HCT116 (cell line): ENCODE data around the gene PTPN1. TPM values are rescaled to one million over a fixed set of nuclear protein-coding genes. Genes with fewer than 3 reads are reported as not detected.

ENCODE experiments used
- ATAC-seq: fragments of 200-7000 bp; cut with Tn5 transposase; 2 replicates; pipeline ENCODE4 v1.9.1; 2020; ENCODE audit warnings: mild to moderate bottlenecking, moderate library complexity
- BruUV-seq: library from RNA; stranded (reverse); fragments of 400-500 nt; replicated peaks from 2 replicates; lab custom pipeline; 2021; lab: Mats Ljungman, UMichigan
- CTCF ChIA-PET: fragments of 300-600 bp; sonication (Branson Sonifier 250); formaldehyde crosslinking; loops from one replicate; lab custom pipeline; 2021; ENCODE audit warnings: antibody characterized with exemption; lab: Charles Lee
- POLR2A ChIA-PET: fragments of 300-600, 350-600 bp; sonication (Branson Sonifier 250); formaldehyde crosslinking; loops from one replicate; lab custom pipeline; 2021; ENCODE audit warnings: antibody characterized with exemption; lab: Charles Lee
- RAD21 ChIA-PET, 2 experiments: fragments of 300-600 bp; sonication (Branson Sonifier 250); formaldehyde crosslinking; loops; one replicate each; lab custom pipeline; 2023; ENCODE audit warnings: low total read pairs in 2 of 2; ENCODE audit not compliant: uncharacterized antibody in 2 of 2, unreplicated experiment in 2 of 2, low non-redundant PET in 1 of 2; lab: Charles Lee
- DNase-seq: peaks from one replicate; pipeline ENCODE4 v3.0.0-alpha.2; 2010; ENCODE audit warnings: low read depth, low spot score
- H2AFZ ChIP-seq: fragments of 200-600 bp; shearing (Covaris generic), sonication (generic); 2 replicates; pipeline ENCODE4 v1.6.1; 2017; ENCODE audit warnings: low read depth, mixed run types, mixed read lengths, antibody characterized with exemption, low read length; ENCODE audit not compliant: poor library complexity, severe bottlenecking
- H3K27ac ChIP-seq: 2 replicates; pipeline ENCODE4 v1.5.1; 2012; ENCODE audit warnings: low read depth, low read length
- H3K27me3 ChIP-seq: fragments of 200-600 bp; sonication (generic); 2 replicates; pipeline ENCODE4 v1.6.1; 2016; ENCODE audit warnings: mixed run types, low read length, mixed read lengths; ENCODE audit not compliant: insufficient read depth
- H3K36me3 ChIP-seq, 2 experiments: fragments of 200-500 bp in 1 of 2; fragments of 200-600 bp in 1 of 2; sonication (Bioruptor generic) in 1 of 2; sonication (generic) in 1 of 2; 2 replicates each; pipeline versions ENCODE4 v1.5.1 to v1.6.1; 2014 to 2016; ENCODE audit warnings: low read length in 2 of 2, inconsistent platforms in 1 of 2, mixed read lengths in 1 of 2, mixed run types in 1 of 2; ENCODE audit not compliant: insufficient read depth in 2 of 2, control insufficient read depth in 1 of 2
- H3K4me1 ChIP-seq, 2 experiments: fragments of 200-600 bp in 1 of 2; sonication (generic) in 1 of 2; 2 replicates each; pipeline versions ENCODE4 v1.5.1 to v1.6.1; 2012 to 2017; ENCODE audit warnings: low read length in 2 of 2, inconsistent platforms in 1 of 2, mild to moderate bottlenecking in 1 of 2, mixed read lengths in 1 of 2, mixed run types in 1 of 2, moderate library complexity in 1 of 2; ENCODE audit not compliant: insufficient read depth in 2 of 2, control insufficient read depth in 1 of 2
- H3K4me2 ChIP-seq: fragments of 200-600 bp; sonication (generic); 2 replicates; pipeline ENCODE4 v1.6.1; 2017; ENCODE audit warnings: mixed run types, low read length, mixed read lengths
- H3K4me3 ChIP-seq, 2 experiments: fragments of 200-600 bp in 1 of 2; sonication (generic) in 1 of 2; replicated peaks in 1 of 2; 2 replicates each; pipeline ENCODE4 v1.5.1; 2011 to 2016; ENCODE audit warnings: low read length in 2 of 2, control low read depth in 1 of 2, low read depth in 1 of 2, mild to moderate bottlenecking in 1 of 2, mixed read lengths in 1 of 2, mixed run types in 1 of 2
- H3K79me2 ChIP-seq: fragments of 200-600 bp; sonication (generic); 2 replicates; pipeline ENCODE4 v1.6.1; 2017; ENCODE audit warnings: mild to moderate bottlenecking, mixed run types, low read length, moderate library complexity, mixed read lengths; ENCODE audit not compliant: insufficient read depth
- H3K9ac ChIP-seq: fragments of 200-600 bp; sonication (generic); 2 replicates; pipeline ENCODE4 v1.6.1; 2016; ENCODE audit warnings: low read length, mixed read lengths
- H3K9me2 ChIP-seq: fragments of 200-600 bp; sonication (generic), shearing (Covaris generic); 2 replicates; pipeline ENCODE4 v1.6.1; 2017; ENCODE audit warnings: mixed run types, mild to moderate bottlenecking, moderate library complexity; ENCODE audit not compliant: insufficient read depth
- H3K9me3 ChIP-seq, 2 experiments: fragments of 200-500 bp in 1 of 2; fragments of 200-600 bp in 1 of 2; sonication (Bioruptor generic) in 1 of 2; sonication (generic) in 1 of 2; 2 replicates each; pipeline ENCODE4 v1.6.1; 2014 to 2017; ENCODE audit warnings: low read length in 2 of 2, mixed read lengths in 2 of 2, inconsistent platforms in 1 of 2, low read depth in 1 of 2, mild to moderate bottlenecking in 1 of 2, mixed run types in 1 of 2, moderate library complexity in 1 of 2; ENCODE audit not compliant: control insufficient read depth in 1 of 2, insufficient read depth in 1 of 2
- H4K20me1 ChIP-seq: fragments of 200-600 bp; sonication (generic), shearing (Covaris generic); 2 replicates; pipeline ENCODE4 v1.6.1; 2017; ENCODE audit warnings: mixed run types, mild to moderate bottlenecking, moderate library complexity; ENCODE audit not compliant: insufficient read depth
- ATF3 ChIP-seq: IDR thresholded peaks from 2 replicates; pipeline ENCODE4 v1.6.1; 2012
- CBX3 ChIP-seq: IDR thresholded peaks from 2 replicates; pipeline ENCODE4 v1.6.1; 2012; ENCODE audit warnings: low read depth
- CEBPB ChIP-seq: IDR thresholded peaks from 2 replicates; pipeline ENCODE4 v1.6.1; 2012; ENCODE audit warnings: low read depth
- EGR1 ChIP-seq: IDR thresholded peaks from 2 replicates; pipeline ENCODE4 v1.6.1; 2012; ENCODE audit warnings: low read depth
- ELF1 ChIP-seq: IDR thresholded peaks from 2 replicates; pipeline ENCODE4 v1.6.1; 2012; ENCODE audit warnings: low read depth, borderline replicate concordance
- JUND ChIP-seq: IDR thresholded peaks from 2 replicates; pipeline ENCODE4 v1.6.1; 2012
- RAD21 ChIP-seq: IDR thresholded peaks from 2 replicates; pipeline ENCODE4 v1.6.1; 2012; ENCODE audit warnings: low read depth, mild to moderate bottlenecking
- SIN3A ChIP-seq: IDR thresholded peaks from 2 replicates; pipeline ENCODE4 v1.6.1; 2012; ENCODE audit warnings: low read depth
- SP1 ChIP-seq: IDR thresholded peaks from 2 replicates; pipeline ENCODE4 v1.6.1; 2012; ENCODE audit warnings: low read depth
- SRF ChIP-seq: IDR thresholded peaks from 2 replicates; pipeline ENCODE4 v1.6.1; 2012; ENCODE audit warnings: low read depth
- TCF7L2 ChIP-seq: IDR thresholded peaks from 2 replicates; pipeline ENCODE4 v1.7.0; 2011; ENCODE audit warnings: borderline replicate concordance, inconsistent platforms; ENCODE audit not compliant: insufficient read depth, insufficient read length; ENCODE audit errors: extremely low read depth
- YY1 ChIP-seq: IDR thresholded peaks from 2 replicates; pipeline ENCODE4 v1.6.1; 2011; ENCODE audit warnings: low read length, low read depth, moderate library complexity, mild to moderate bottlenecking; ENCODE audit not compliant: insufficient replicate concordance; ENCODE audit errors: extremely low read depth
- ZNF274 ChIP-seq: fragments of 200-500 bp; sonication (Bioruptor generic); IDR thresholded peaks from 2 replicates; pipeline ENCODE4 v1.6.1; 2014; ENCODE audit warnings: mild to moderate bottlenecking, low read depth, low read length, inconsistent platforms
- intact Hi-C: fragments of 100-400 bp; cut with micrococcal nuclease; formaldehyde crosslinking; loops from 2 replicates; pipeline ENCODE4 v1.10.0; 2022
- total RNA-seq: library from RNA; stranded (reverse); gene quantifications from one replicate; pipeline ENCODE4 v1.2.1, GENCODE V29; 2021; ENCODE audit not compliant: unreplicated experiment
- TF ChIP-seq, protein P1 (sequence below): IDR thresholded peaks from 2 replicates; pipeline ENCODE4 v1.6.1; 2011; ENCODE audit warnings: mild to moderate bottlenecking, low read length, moderate library complexity; ENCODE audit not compliant: insufficient replicate concordance; ENCODE audit errors: extremely low read depth

PTPN1 gene
- total RNA-seq, 1 experiment from 2014 or later = 47.5 TPM

DNA sequence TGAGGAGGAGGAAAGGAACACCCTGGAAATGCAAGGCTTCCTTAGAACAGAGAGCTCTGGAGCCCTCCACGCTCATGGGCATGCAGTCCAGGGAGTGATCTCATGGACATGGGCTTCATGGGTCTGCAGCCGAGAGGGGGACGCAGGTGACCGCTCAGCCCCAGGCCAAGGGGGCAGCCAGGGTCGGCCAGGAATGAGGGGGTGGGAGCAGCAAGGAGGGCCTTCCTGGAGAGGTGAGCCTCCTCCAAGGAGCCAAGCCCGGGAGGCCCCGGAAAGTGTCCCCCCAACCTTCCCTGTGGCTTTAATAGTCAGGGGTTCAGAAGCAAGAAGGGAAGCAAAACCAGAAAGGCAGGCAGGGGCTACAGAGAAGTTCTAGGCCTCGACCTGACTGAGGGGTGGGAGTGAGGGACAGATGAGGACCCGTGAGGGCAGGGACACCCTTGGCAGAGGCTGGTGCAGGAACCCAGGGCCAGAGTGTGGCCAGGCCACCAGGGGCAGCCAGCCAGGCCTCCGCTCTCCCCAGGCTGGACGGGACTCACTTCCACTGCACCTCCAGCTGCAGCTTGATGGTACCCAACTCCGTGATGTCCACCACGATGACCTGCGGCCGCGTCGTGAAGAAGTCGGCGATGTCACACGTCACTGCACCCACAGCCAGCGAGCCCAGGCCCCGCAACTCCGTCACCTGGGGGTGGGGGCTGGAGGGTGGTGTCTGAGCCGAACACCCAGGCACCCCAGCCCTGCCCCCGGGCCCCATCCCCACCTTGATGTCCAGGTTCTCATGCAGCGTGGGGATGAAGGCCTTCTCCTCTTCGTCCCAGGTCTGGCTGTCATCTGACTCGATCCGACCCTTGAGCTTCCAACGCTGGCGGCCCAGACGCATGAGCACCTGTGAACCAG lies 97.9 kb downstream of the PTPN1 start:
- Histone ChIP-seq H3K27me3 (no peaks in the 10 kb centered on the region), H3K9me2 (no peaks in the 10 kb centered on the region), H3K4me2 (no peak overlapping the region), H3K79me2 (no peaks in the 10 kb centered on the region), H3K4me3 (no peak overlapping the region)
- ChIA-PET CTCF (no interaction called here), RAD21 (no interaction called here)
- DNase-seq = no peak
- TF ChIP-seq JUND = no peak
- no peak for TF ChIP-seq ATF3
- no peak for TF ChIP-seq ZNF274
- TF ChIP-seq EGR1 = no peak
- no peak for TF ChIP-seq CBX3
- no peak for TF ChIP-seq SRF
- no peak for TF ChIP-seq TCF7L2
- TF ChIP-seq, protein P1, sequence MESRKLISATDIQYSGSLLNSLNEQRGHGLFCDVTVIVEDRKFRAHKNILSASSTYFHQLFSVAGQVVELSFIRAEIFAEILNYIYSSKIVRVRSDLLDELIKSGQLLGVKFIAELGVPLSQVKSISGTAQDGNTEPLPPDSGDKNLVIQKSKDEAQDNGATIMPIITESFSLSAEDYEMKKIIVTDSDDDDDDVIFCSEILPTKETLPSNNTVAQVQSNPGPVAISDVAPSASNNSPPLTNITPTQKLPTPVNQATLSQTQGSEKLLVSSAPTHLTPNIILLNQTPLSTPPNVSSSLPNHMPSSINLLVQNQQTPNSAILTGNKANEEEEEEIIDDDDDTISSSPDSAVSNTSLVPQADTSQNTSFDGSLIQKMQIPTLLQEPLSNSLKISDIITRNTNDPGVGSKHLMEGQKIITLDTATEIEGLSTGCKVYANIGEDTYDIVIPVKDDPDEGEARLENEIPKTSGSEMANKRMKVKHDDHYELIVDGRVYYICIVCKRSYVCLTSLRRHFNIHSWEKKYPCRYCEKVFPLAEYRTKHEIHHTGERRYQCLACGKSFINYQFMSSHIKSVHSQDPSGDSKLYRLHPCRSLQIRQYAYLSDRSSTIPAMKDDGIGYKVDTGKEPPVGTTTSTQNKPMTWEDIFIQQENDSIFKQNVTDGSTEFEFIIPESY = no peak
- TF ChIP-seq ELF1 = no peak
- no peak for TF ChIP-seq SP1
- TF ChIP-seq YY1 = no peak
- TF ChIP-seq RAD21 = no peak
- no peak for TF ChIP-seq SIN3A
- no peak for TF ChIP-seq CEBPB
- TF ChIP-seq, all 23 proteins: peak for 0
- no peak overlapping the region for H3K9ac ChIP-seq
- BruUV-seq = no TSS peak
- H3K27ac ChIP-seq = no peak overlapping the region
- H3K4me1 ChIP-seq = peaks cover 0 to 8% of the 10 kb centered on the region in 2 experiments; a peak in 1 of 4 replicates
- H4K20me1 ChIP-seq = no peaks in the 10 kb centered on the region
- POLR2A ChIA-PET = no interaction called here
- no peaks in the 10 kb centered on the region for H3K36me3 ChIP-seq
- H2AFZ ChIP-seq = no peak overlapping the region
- ATAC-seq = no peak
- H3K9me3 ChIP-seq = no peaks in the 10 kb centered on the region
- intact Hi-C loops = no loop called here
